Erythroblast (primary cell): Measurements from ENCODE around the gene NTSR2.

ENCODE experiments used
- GATA1 ChIP-seq: IDR thresholded peaks from 2 replicates; pipeline ENCODE4 v1.6.1; 2011; ENCODE audit warnings: low read depth, mild to moderate bottlenecking, control low read depth, low read length, moderate library complexity
- POLR2A ChIP-seq: IDR thresholded peaks from 2 replicates; pipeline ENCODE4 v1.6.1; 2011; ENCODE audit warnings: mild to moderate bottlenecking, low read length

GRCh38 chr2:11630855-11631254, 39.1 kb downstream of the NTSR2 start:
- no peak for TF ChIP-seq POLR2A
- no peak for TF ChIP-seq GATA1
